Measurements from ENCODE around the gene SLC25A18.

The SLC25A18 gene

GRCh38 chr22:17570851-17571631, 7.7 kb downstream of the SLC25A18 start:
- FAIRE-seq (no peak), DNase-seq (ENCODE audit: low spot score) (no peak)

- FAIRE-seq (no peak), DNase-seq (ENCODE audit: low spot score) (no peak)
Observed at GRCh38 chr22:17575151-17575550, 11.9 kb downstream of the SLC25A18 start.

- DNase-seq (ENCODE audit: low spot score) (no peak), FAIRE-seq (no peak)
Observed at GRCh38 chr22:17575681-17576080, 12.4 kb downstream of the SLC25A18 start.

- peak; percentile 74 for DNase-seq (ENCODE audit: low spot score)
- peak; percentile 64 for FAIRE-seq
Observed at GRCh38 chr22:17576470-17576869, 13.2 kb downstream of the SLC25A18 start.

- FAIRE-seq (no peak), DNase-seq (ENCODE audit: low spot score) (no peak)
Observed at GRCh38 chr22:17578136-17578754, 14.9 kb downstream of the SLC25A18 start.

- FAIRE-seq: no peak
- DNase-seq (ENCODE audit: low spot score): no peak
Observed at GRCh38 chr22:17579535-17579981, 16.3 kb downstream of the SLC25A18 start.

- DNase-seq (ENCODE audit: low spot score): no peak
- FAIRE-seq: no peak
Observed at GRCh38 chr22:17580441-17581031, 17.2 kb downstream of the SLC25A18 start.

- FAIRE-seq (no peak), DNase-seq (ENCODE audit: low spot score) (no peak)
Observed at GRCh38 chr22:17581056-17581455, 17.8 kb downstream of the SLC25A18 start.

- no peak for FAIRE-seq
- no peak for DNase-seq (ENCODE audit: low spot score)
Observed at GRCh38 chr22:17581631-17582030, 18.3 kb downstream of the SLC25A18 start.

- no peak for FAIRE-seq
- DNase-seq (ENCODE audit: low spot score): no peak
Observed at GRCh38 chr22:17583151-17583550, 19.9 kb downstream of the SLC25A18 start.

- DNase-seq (ENCODE audit: low spot score) (no peak), FAIRE-seq (no peak)
Observed at GRCh38 chr22:17586831-17587440, 23.6 kb downstream of the SLC25A18 start.

GRCh38 chr22:17587629-17588028, 24.3 kb downstream of the SLC25A18 start:
- FAIRE-seq (no peak), DNase-seq (ENCODE audit: low spot score) (no peak)

GRCh38 chr22:17588606-17589005, 25.3 kb downstream of the SLC25A18 start:
- DNase-seq (ENCODE audit: low spot score) (no peak), FAIRE-seq (no peak)

GRCh38 chr22:17589810-17590375, 26.6 kb downstream of the SLC25A18 start:
- FAIRE-seq (no peak), DNase-seq (ENCODE audit: low spot score) (no peak)

GRCh38 chr22:17590586-17590985, 27.3 kb downstream of the SLC25A18 start:
- no peak for DNase-seq (ENCODE audit: low spot score)
- no peak for FAIRE-seq

- FAIRE-seq (no peak), DNase-seq (ENCODE audit: low spot score) (no peak)
Observed at GRCh38 chr22:17592201-17592600, 28.9 kb downstream of the SLC25A18 start.

GRCh38 chr22:17596226-17596625, 32.9 kb downstream of the SLC25A18 start:
- DNase-seq (ENCODE audit: low spot score) (no peak), FAIRE-seq (no peak)

- no peak for DNase-seq (ENCODE audit: low spot score)
- no peak for FAIRE-seq
Observed at GRCh38 chr22:17597217-17597616, 33.9 kb downstream of the SLC25A18 start.

GRCh38 chr22:17598318-17598717, 35.0 kb downstream of the SLC25A18 start:
- DNase-seq (ENCODE audit: low spot score) (no peak), FAIRE-seq (no peak)

- DNase-seq (ENCODE audit: low spot score) (no peak), FAIRE-seq (no peak)
Observed at GRCh38 chr22:17601031-17601430, 37.7 kb downstream of the SLC25A18 start.

GRCh38 chr22:17603668-17604067, 40.4 kb downstream of the SLC25A18 start:
- no peak for DNase-seq (ENCODE audit: low spot score)
- FAIRE-seq: no peak

GRCh38 chr22:17606496-17606895, 43.2 kb downstream of the SLC25A18 start:
- DNase-seq (ENCODE audit: low spot score) (no peak), FAIRE-seq (no peak)
